ENCODE results near the gene FAM180B. TPM values are rescaled to one million over a fixed set of nuclear protein-coding genes. Genes with fewer than 3 reads are reported as not detected.

The FAM180B gene, protein sequence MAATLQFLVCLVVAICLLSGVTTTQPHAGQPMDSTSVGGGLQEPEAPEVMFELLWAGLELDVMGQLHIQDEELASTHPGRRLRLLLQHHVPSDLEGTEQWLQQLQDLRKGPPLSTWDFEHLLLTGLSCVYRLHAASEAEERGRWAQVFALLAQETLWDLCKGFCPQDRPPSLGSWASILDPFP
- polyA plus RNA-seq: not detected in 2 replicates

DNA sequence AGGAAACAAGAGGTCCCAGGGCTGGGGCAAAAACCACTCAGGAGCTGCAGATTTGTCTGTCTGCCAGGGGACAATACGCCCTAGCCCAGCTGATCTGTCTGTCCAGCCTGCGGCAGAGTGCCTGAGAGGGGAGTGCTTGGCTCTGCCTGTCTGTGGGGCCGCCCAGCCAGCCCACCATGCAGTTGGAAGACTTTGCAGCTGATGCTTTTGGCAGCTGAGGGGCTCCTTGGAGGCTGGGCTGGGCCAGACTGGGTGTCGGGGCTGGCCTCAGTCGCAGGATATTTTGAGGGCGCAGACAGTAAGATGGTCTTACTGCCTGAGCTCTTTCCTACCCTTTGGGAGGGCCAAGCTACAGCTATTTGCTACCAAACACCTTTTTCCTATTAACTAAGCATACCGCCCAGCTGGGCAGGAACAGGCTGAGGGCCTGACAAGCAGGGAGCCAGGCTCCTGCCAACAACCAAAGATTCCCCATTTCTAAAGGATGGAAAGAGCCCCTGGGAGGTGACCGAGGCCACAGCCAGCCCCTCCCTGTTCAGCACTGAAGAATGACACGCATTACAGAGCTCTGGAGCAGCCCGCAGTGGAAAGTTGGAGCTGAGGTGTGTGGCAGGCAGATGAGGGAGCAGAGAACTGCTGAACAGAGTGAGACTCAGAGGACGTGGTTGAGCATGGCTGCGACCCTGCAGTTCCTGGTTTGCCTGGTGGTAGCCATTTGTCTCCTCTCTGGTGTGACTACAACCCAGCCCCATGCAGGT lies at the start of gene FAM180B:
FAM180B (plus strand) TSS at position 581 of the 758 bp plus-strand sequence; CDS start at position 672, 91 bp downstream.

DNA sequence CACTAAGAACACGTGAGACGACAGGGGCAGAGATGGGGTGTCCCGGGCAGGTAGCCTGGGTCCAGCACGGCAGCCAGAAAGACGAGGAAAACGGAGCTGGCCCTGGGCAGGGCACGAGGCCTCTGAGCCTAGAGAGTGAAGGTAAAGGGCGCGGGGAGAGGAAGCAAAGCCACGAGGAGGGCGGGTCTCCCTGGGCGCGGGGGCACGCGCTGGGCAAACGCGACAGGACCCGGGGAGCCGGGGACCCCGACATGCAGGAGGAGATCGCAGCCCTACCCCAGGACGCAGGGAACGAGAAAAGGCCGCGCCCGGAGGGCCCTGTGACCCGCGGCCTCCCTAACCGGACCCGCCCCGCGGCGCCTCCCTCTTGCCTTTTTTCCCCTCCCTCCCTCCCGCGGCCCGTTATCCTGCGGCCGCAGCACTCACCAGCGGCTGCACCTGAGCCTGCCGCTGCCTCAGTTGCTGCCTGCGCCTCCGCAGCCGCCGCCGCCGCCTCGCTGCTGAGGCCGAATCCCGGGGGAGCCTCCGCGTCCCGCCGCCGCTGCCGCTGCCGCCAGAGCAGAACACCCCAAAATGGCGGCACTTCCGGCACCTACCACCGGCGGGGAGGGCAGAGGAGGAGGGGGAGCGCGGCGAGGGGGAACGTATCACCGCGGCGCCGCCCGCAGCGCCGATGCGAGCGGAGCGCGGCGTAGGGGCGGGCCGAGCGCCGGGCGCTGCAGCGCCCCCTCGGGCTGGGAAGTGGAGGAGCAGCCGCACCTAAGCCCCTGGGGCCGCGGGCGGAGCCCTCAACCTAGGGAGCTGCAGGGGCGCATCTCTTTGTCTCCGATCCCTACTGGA lies 33.7 kb upstream of the FAM180B start, which contains the start of gene CELF1:
CELF1 (minus strand) TSS at position 567 of the 840 bp plus-strand sequence. CDS start 53,609 bp downstream, outside the sequence.

DNA sequence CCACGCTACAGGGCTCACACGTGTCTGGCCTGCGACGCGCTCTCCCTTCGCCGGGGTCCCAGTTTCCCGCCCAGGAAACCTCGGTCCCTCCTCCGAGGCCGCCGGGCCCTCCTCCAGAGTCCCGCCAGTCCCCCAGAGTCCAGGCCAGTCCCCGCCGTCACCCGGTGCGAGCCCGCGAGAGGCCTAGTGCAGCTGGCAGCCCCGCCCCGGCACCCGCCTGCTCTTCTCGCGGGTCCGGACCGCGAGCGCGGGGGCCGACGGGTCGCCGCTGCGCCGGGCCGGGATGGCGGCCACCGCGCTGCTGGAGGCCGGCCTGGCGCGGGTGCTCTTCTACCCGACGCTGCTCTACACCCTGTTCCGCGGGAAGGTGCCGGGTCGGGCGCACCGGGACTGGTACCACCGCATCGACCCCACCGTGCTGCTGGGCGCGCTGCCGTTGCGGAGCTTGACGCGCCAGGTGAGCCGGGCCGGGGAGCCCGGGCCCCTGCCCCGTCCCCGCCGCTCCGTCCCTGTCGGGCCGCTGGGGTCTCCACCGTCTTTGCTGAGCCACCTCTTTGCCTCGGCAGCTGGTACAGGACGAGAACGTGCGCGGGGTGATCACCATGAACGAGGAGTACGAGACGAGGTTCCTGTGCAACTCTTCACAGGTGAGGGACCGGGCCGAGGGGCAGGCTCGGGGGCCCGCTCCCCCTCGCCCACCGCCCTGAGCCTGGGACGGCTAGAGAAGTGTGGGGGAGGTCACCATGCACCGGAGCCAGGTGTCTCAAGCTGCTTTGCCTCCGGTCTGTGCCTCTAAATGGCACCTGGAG lies 20.9 kb upstream of the FAM180B start, which contains the start of gene PTPMT1:
PTPMT1 (plus strand) TSS at position 260 of the 809 bp plus-strand sequence; CDS start at position 284, 24 bp downstream.

DNA sequence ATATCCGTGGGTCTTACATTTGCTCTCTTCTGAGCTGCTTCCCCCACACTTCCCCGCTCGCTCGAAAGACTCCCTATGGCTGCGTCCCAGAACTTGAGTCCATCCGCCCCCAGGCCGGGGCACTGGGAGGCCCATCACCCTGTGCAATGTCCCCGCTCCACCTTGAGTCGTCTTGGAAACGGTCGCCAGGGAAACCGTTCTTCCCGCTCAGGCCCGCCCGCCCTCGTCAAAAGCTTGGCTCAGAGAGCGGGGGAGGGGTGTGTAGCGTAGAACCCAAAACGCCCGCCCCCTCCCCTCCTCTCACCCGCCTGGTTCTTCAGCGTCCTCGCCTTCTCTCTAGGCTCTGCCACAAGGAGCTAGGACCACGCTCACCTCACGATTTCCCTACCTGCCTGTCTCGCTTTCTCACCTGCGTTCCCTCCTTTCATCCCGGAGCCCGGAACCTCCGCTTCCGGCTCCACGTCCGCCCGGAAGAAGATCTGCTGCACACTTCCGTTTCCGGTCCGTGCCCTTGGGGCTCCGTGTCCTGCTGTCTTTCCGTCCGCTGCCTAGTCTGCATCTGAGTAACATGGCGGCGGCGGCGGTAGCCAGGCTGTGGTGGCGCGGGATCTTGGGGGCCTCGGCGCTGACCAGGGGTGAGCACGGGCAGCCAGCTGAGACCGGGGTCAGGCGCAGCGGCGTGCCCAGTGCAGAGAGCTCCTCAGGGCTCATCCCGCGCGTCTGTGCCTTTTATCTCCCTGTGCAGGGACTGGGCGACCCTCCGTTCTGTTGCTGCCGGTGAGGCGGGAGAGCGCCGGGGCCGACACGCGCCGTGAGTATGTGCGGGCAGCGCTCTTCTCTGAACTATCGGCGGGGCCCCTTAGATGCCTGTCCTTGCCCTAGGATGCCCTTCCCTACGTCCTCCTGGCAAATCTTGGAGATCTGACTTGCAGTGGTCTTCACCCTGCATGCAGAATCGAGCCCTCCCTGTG lies 7.7 kb upstream of the FAM180B start, which contains the start of the genes KBTBD4 and NDUFS3:
KBTBD4 (minus strand) TSS at position 447 of the 971 bp plus-strand sequence; CDS start at position 428, 19 bp downstream.
NDUFS3 (plus strand) TSS at position 551 of the 971 bp plus-strand sequence; CDS start at position 569, 18 bp downstream.

DNA sequence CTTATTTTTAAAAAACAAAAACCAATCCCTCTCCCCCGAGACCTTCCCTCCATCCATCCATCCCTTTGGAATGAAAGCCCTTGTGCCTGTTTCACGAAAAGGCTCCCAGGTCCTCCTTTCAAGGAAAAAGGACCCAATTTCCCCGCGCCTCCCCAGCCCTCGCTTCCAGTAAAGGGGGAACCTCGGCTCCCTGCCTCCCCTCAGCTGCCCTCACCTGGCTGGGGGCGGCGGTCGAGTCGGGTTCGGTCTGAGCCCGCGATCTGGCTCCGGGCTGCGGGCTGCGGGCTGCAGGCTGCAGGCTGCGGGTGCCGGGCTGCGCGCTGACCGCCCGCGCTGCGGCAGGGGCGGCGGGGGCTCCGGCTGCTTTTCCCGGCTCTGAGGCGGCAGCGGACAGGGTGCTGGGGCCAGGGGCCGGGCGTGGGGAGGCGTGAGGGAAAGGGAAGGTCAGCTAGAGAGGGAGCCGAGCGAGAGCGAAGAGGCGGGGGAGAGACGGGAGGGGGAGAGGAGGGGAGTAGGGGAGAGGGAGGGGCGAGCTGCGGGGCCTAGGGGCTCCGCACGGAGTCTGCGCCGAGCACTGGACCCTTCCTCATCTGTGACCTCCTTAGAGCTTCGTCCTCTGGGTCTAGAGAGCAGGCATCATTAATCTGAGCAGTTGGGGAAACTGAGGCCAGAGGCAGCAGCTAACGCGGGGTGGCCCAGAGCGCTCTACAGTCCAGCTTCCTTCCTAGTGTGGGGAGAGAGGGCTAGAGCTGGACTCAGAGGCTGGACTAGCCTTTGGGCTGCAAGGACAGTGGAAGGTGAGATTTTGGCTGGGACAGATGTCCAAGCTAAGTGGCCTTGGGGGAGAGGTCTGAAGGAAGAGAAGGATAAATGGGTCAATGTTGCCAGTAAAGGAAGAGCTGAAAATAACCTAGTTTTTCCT lies 7.7 kb downstream of the FAM180B start, which contains the start of gene C1QTNF4:
C1QTNF4 (minus strand) TSS at position 478 of the 922 bp plus-strand sequence. CDS start 3,601 bp downstream, outside the sequence.

Other genes with a start within 250 kb of the FAM180B start
- gene MYBPC3, start 234.0 kb upstream of the FAM180B start, polyA plus RNA-seq: 0.08 TPM in 1 of 2 replicates, not detected in the other
- not detected in 2 replicates for gene SPI1, start 208.1 kb upstream of the FAM180B start, polyA plus RNA-seq
- 1.6 and 2.9 TPM in 2 replicates for gene SLC39A13, start 178.1 kb upstream of the FAM180B start, polyA plus RNA-seq
- 72.9 and 74.2 TPM in 2 replicates for gene PSMC3, start 160.2 kb upstream of the FAM180B start, polyA plus RNA-seq
- gene RAPSN, start 137.5 kb upstream of the FAM180B start, polyA plus RNA-seq: not detected in 2 replicates
- 36.5 and 38.6 TPM in 2 replicates for gene CELF1, start 33.5 kb upstream of the FAM180B start, polyA plus RNA-seq
- 30.4 and 60.4 TPM in 2 replicates for gene PTPMT1, start 21.1 kb upstream of the FAM180B start, polyA plus RNA-seq
- gene KBTBD4, start 7.7 kb upstream of the FAM180B start, polyA plus RNA-seq: 0.62 and 8.9 TPM in 2 replicates
- gene NDUFS3, start 7.6 kb upstream of the FAM180B start, polyA plus RNA-seq: 180 and 237 TPM in 2 replicates
- gene C1QTNF4, start 7.7 kb downstream of the FAM180B start, polyA plus RNA-seq: 0.24 TPM in 2 replicates
- 125 and 127 TPM in 2 replicates for gene MTCH2, start 55.9 kb downstream of the FAM180B start, polyA plus RNA-seq
- gene AGBL2, start 128.7 kb downstream of the FAM180B start, polyA plus RNA-seq: 0.28 and 0.75 TPM in 2 replicates
- gene FNBP4, start 180.7 kb downstream of the FAM180B start, polyA plus RNA-seq: 13.8 and 15.5 TPM in 2 replicates